GM23338 (cell line): ENCODE data around the gene TIMP3. TPM values are rescaled to one million over a fixed set of nuclear protein-coding genes. Genes with fewer than 3 reads are reported as not detected.

Experiments used
- ATAC-seq: fragments of 200-7000 bp; cut with Tn5 transposase; 3 replicates; pipeline ENCODE4 v1.9.1; 2020
- DNase-seq: peaks from one replicate; pipeline ENCODE4 v3.0.0-alpha.2; 2015; ENCODE audit warnings: low spot score
- H2AFZ ChIP-seq: fragments of 200-600 bp; sonication (generic); 2 replicates; pipeline ENCODE4 v1.8.0; 2016; ENCODE audit warnings: antibody characterized with exemption, mild to moderate bottlenecking, moderate library complexity
- H3F3A ChIP-seq: fragments of 200-600 bp; sonication (generic); replicated peaks from 2 replicates; pipeline ENCODE4 v1.8.0; 2017; ENCODE audit warnings: antibody characterized with exemption, mixed run types, low read depth
- H3K27ac ChIP-seq: fragments of 200-600 bp; sonication (generic); 2 replicates; pipeline ENCODE4 v1.6.1; 2016; ENCODE audit warnings: low read depth
- H3K27me3 ChIP-seq: fragments of 200-600 bp; sonication (generic); 2 replicates; pipeline ENCODE4 v1.8.0; 2016; ENCODE audit warnings: mild to moderate bottlenecking, mixed run types, moderate library complexity; ENCODE audit not compliant: insufficient read depth
- H3K36me3 ChIP-seq: fragments of 200-600 bp; sonication (generic); 2 replicates; pipeline ENCODE4 v1.8.0; 2016; ENCODE audit warnings: mild to moderate bottlenecking; ENCODE audit not compliant: insufficient read depth
- H3K4me1 ChIP-seq: fragments of 200-600 bp; sonication (generic); 2 replicates; pipeline ENCODE4 v1.8.0; 2016; ENCODE audit warnings: mild to moderate bottlenecking, moderate library complexity; ENCODE audit not compliant: insufficient read depth
- H3K4me2 ChIP-seq: fragments of 200-600 bp; sonication (generic); 2 replicates; pipeline ENCODE4 v1.7.1; 2017; ENCODE audit warnings: mixed run types
- H3K4me3 ChIP-seq: fragments of 200-600 bp; sonication (generic); 2 replicates; pipeline ENCODE4 v1.6.1; 2016; ENCODE audit warnings: mixed run types
- H3K79me2 ChIP-seq: fragments of 200-600 bp; sonication (generic); replicated peaks from 2 replicates; pipeline ENCODE4 v1.8.0; 2017; ENCODE audit warnings: mild to moderate bottlenecking; ENCODE audit not compliant: insufficient read depth
- H3K9me2 ChIP-seq: fragments of 200-600 bp; sonication (generic); 2 replicates; pipeline ENCODE4 v1.8.0; 2017; ENCODE audit not compliant: insufficient read depth
- H4K20me1 ChIP-seq: fragments of 200-600 bp; sonication (generic); replicated peaks from 2 replicates; pipeline ENCODE4 v1.8.0; 2017; ENCODE audit warnings: mild to moderate bottlenecking; ENCODE audit not compliant: insufficient read depth
- H3K27ac Mint-ChIP-seq: 2 replicates; pipeline ENCODE4 v1.8.0; 2020; ENCODE audit warnings: inconsistent platforms, mild to moderate bottlenecking, moderate library complexity, mixed read lengths
- H3K27me3 Mint-ChIP-seq: 3 replicates; pipeline ENCODE4 v1.8.0; 2022; ENCODE audit warnings: low read depth, mild to moderate bottlenecking, moderate library complexity, mixed read lengths, inconsistent platforms; ENCODE audit not compliant: insufficient read depth, poor library complexity
- H3K36me3 Mint-ChIP-seq: 3 replicates; pipeline ENCODE4 v1.8.0; 2021; ENCODE audit warnings: low read depth, mild to moderate bottlenecking, inconsistent platforms, moderate library complexity, mixed read lengths
- H3K4me1 Mint-ChIP-seq: 3 replicates; pipeline ENCODE4 v1.8.0; 2020; ENCODE audit warnings: mild to moderate bottlenecking, inconsistent platforms, mixed read lengths
- H3K4me3 Mint-ChIP-seq: 3 replicates; pipeline ENCODE4 v1.8.0; 2021; ENCODE audit warnings: moderate library complexity, mild to moderate bottlenecking, inconsistent platforms, mixed read lengths
- H3K9me3 Mint-ChIP-seq: 3 replicates; pipeline ENCODE4 v1.8.0; 2020; ENCODE audit warnings: moderate library complexity, mild to moderate bottlenecking, inconsistent platforms, mixed read lengths
- CREB1 ChIP-seq: fragments of 250-450 bp; sonication (Bioruptor Pico); IDR thresholded peaks from 2 replicates; pipeline ENCODE4 v1.5.0; 2020; ENCODE audit warnings: low read depth, mild to moderate bottlenecking, moderate library complexity
- CTCF ChIP-seq, 2 experiments: fragments of 200-600 bp in 1 of 2; sonication (generic) in 1 of 2; conservative IDR thresholded peaks; 2 replicates each; pipeline versions ENCODE4 v1.5.1 to v1.6.1; 2016 to 2017; ENCODE audit warnings: antibody characterized with exemption in 2 of 2, low read depth in 2 of 2, mild to moderate bottlenecking in 2 of 2, moderate library complexity in 1 of 2
- ETS1 ChIP-seq: IDR thresholded peaks from 2 replicates; pipeline ENCODE4 v1.6.1; 2016; ENCODE audit warnings: antibody characterized with exemption
- EZH2 ChIP-seq: fragments of 200-600 bp; sonication (generic); IDR thresholded peaks from one replicate; pipeline ENCODE4 v1.8.0; 2017; ENCODE audit warnings: antibody characterized with exemption, mild to moderate bottlenecking, low read depth; ENCODE audit not compliant: unreplicated experiment
- EZH2phosphoT487 ChIP-seq: fragments of 200-600 bp; sonication (generic); IDR thresholded peaks from one replicate; pipeline ENCODE4 v1.8.1; 2018; ENCODE audit warnings: antibody characterized with exemption; ENCODE audit not compliant: unreplicated experiment
- JUNB ChIP-seq: IDR thresholded peaks from one replicate; pipeline ENCODE4 v1.6.1; 2016; ENCODE audit warnings: antibody characterized with exemption; ENCODE audit not compliant: unreplicated experiment
- NANOG ChIP-seq: IDR thresholded peaks from 2 replicates; pipeline ENCODE4 v1.6.1; 2016; ENCODE audit warnings: antibody characterized with exemption, borderline replicate concordance
- POLR2AphosphoS5 ChIP-seq: IDR thresholded peaks from 2 replicates; pipeline ENCODE4 v1.6.1; 2016; ENCODE audit warnings: antibody characterized with exemption, low read depth
- REST ChIP-seq: IDR thresholded peaks from one replicate; pipeline ENCODE4 v1.6.1; 2018; ENCODE audit warnings: antibody characterized with exemption; ENCODE audit not compliant: unreplicated experiment
- STAT1 ChIP-seq: IDR thresholded peaks from one replicate; pipeline ENCODE4 v1.6.1; 2016; ENCODE audit warnings: antibody characterized with exemption; ENCODE audit not compliant: unreplicated experiment
- ZNF114 ChIP-seq: fragments of 250-450 bp; sonication (Bioruptor Pico); IDR thresholded peaks from 2 replicates; pipeline ENCODE4 v1.5.0; 2020; ENCODE audit warnings: mild to moderate bottlenecking, moderate library complexity
- ZNF331 ChIP-seq: fragments of 250-450 bp; sonication (Bioruptor Pico); IDR thresholded peaks from 2 replicates; pipeline ENCODE4 v1.5.0; 2020; ENCODE audit warnings: low read depth, mild to moderate bottlenecking, moderate library complexity
- ZNF462 ChIP-seq: fragments of 250-450 bp; sonication (Bioruptor Pico); IDR thresholded peaks from 2 replicates; pipeline ENCODE4 v1.5.0; 2020; ENCODE audit warnings: mild to moderate bottlenecking, moderate library complexity
- polyA plus RNA-seq: library from polyadenylated mRNA; unstranded; fragments of >200 nt; fragmentation: Nextera tagmentation; extraction: Ambion mirVana; gene quantifications from 2 replicates; pipeline ENCODE4 v1.2.1, GENCODE V29; 2016
- total RNA-seq: library from RNA; depleted of rRNA; stranded (reverse); fragments of >200 nt; shearing (Covaris generic); gene quantifications from 2 replicates; pipeline ENCODE4 v1.2.3, GENCODE V29; 2014

The TIMP3 gene
- total and polyA plus RNA-seq, 2 experiments from 2014 or later = 1.4 to 4.3 TPM

- Histone ChIP-seq H2AFZ (no peak overlapping the region), H4K20me1 (peaks cover 11% of the 10 kb centered on the region), H3K27ac (no peak overlapping the region), H3K36me3 (peaks cover 13% of the 10 kb centered on the region), H3K4me3 (no peak overlapping the region), H3K4me1 (no peaks in the 10 kb centered on the region), H3K79me2 (no peaks in the 10 kb centered on the region), H3K4me2 (no peak overlapping the region), H3K9me2 (no peaks in the 10 kb centered on the region), H3F3A (no peaks in the 10 kb centered on the region), H3K27me3 (no peaks in the 10 kb centered on the region)
- Mint-ChIP-seq H3K36me3 (peaks cover 19% of the 10 kb centered on the region; the same call in 2 of the 3 replicates), H3K27ac (no peak overlapping the region), H3K4me3 (no peak overlapping the region), H3K27me3 (no peaks in the 10 kb centered on the region), H3K4me1 (peaks cover 6% of the 10 kb centered on the region; the same call in 1 of the 3 replicates), H3K9me3 (no peaks in the 10 kb centered on the region)
- ATAC-seq (no peak), DNase-seq (no peak)
- TF ChIP-seq EZH2phosphoT487 (no peak), NANOG (no peak), ZNF462 (CRISPR knock-in tag) (no peak), STAT1 (no peak), EZH2 (no peak), ZNF114 (CRISPR knock-in tag) (no peak), ZNF331 (CRISPR knock-in tag) (no peak), POLR2AphosphoS5 (no peak), REST (no peak), CTCF (conservative IDR thresholded peaks at IDR 0.05; ENCODE audit: low read depth in 2 of 2) (no peak), ETS1 (no peak), JUNB (no peak), CREB1 (CRISPR knock-in tag) (no peak)
These were observed 59.8 kb downstream of the TIMP3 start for GRCh38 chr22:32861330-32861729.
